Astrocyte (in vitro differentiated cells and primary cell): ENCODE data around the gene MTHFD1. TPM values are rescaled to one million over a fixed set of nuclear protein-coding genes. Genes with fewer than 3 reads are reported as not detected.
"Not testable (repeated sequence)": the region's sequence is repeated elsewhere in the genome, so short reads cannot be mapped to it uniquely, and the experiment has no call there.

ENCODE experiments used
- DNase-seq: peaks from one replicate; pipeline ENCODE4 v3.0.0-alpha.2; 2010; ENCODE audit warnings: low read depth
- FAIRE-seq: peaks from 2 replicates; lab custom pipeline; 2011; peaks lifted over from hg19 to GRCh38; lab: Jason Lieb, UNC
- H2AFZ ChIP-seq: 2 replicates; pipeline ENCODE4 v1.6.0; 2012; ENCODE audit warnings: low read depth, low read length, inconsistent platforms
- H3K27ac ChIP-seq: 2 replicates; pipeline ENCODE4 v1.5.1; 2011; ENCODE audit warnings: low read depth, low read length, inconsistent platforms
- H3K27me3 ChIP-seq: 2 replicates; pipeline ENCODE4 v1.6.0; 2011; ENCODE audit warnings: low read length, inconsistent platforms; ENCODE audit not compliant: insufficient read depth
- H3K36me3 ChIP-seq: 2 replicates; pipeline ENCODE4 v1.5.1; 2011; ENCODE audit warnings: low read length, inconsistent platforms; ENCODE audit not compliant: insufficient read depth
- H3K4me1 ChIP-seq: 2 replicates; pipeline ENCODE4 v1.5.1; 2011; ENCODE audit warnings: low read length, inconsistent platforms; ENCODE audit not compliant: insufficient read depth
- H3K4me2 ChIP-seq: 2 replicates; pipeline ENCODE4 v1.6.0; 2012; ENCODE audit warnings: low read length, inconsistent platforms
- H3K4me3 ChIP-seq: 2 replicates; pipeline ENCODE4 v1.5.1; 2011; ENCODE audit warnings: low read depth, mild to moderate bottlenecking, low read length, inconsistent platforms; ENCODE audit not compliant: insufficient read depth
- H3K79me2 ChIP-seq: 2 replicates; pipeline ENCODE4 v1.6.0; 2012; ENCODE audit warnings: mild to moderate bottlenecking, low read length, inconsistent platforms; ENCODE audit not compliant: insufficient read depth
- H3K9ac ChIP-seq: 2 replicates; pipeline ENCODE4 v1.6.0; 2012; ENCODE audit warnings: mild to moderate bottlenecking, low read length, inconsistent platforms
- H3K9me3 ChIP-seq: 2 replicates; pipeline ENCODE4 v1.5.1; 2012; ENCODE audit warnings: low read depth, mild to moderate bottlenecking, low read length, inconsistent platforms; ENCODE audit not compliant: insufficient read depth
- H4K20me1 ChIP-seq: 2 replicates; pipeline ENCODE4 v1.6.0; 2012; ENCODE audit warnings: low read length, inconsistent platforms; ENCODE audit not compliant: insufficient read depth
- H3K27ac Mint-ChIP-seq: one replicate; pipeline ENCODE4 v1.8.0; 2021; ENCODE audit warnings: mild to moderate bottlenecking, mixed read lengths; ENCODE audit not compliant: unreplicated experiment
- H3K27me3 Mint-ChIP-seq: one replicate; pipeline ENCODE4 v1.8.0; 2021; ENCODE audit warnings: low read depth, mixed read lengths; ENCODE audit not compliant: unreplicated experiment
- H3K36me3 Mint-ChIP-seq: one replicate; pipeline ENCODE4 v1.8.0; 2021; ENCODE audit warnings: low read depth, mixed read lengths; ENCODE audit not compliant: unreplicated experiment
- H3K4me1 Mint-ChIP-seq: one replicate; pipeline ENCODE4 v1.8.0; 2021; ENCODE audit warnings: low read depth, mixed read lengths; ENCODE audit not compliant: unreplicated experiment
- H3K4me3 Mint-ChIP-seq: one replicate; pipeline ENCODE4 v1.8.0; 2021; ENCODE audit warnings: mild to moderate bottlenecking, moderate library complexity, mixed read lengths; ENCODE audit not compliant: unreplicated experiment
- H3K9me3 Mint-ChIP-seq: one replicate; pipeline ENCODE4 v1.8.0; 2021; ENCODE audit warnings: mild to moderate bottlenecking, mixed read lengths; ENCODE audit not compliant: unreplicated experiment
- EZH2 ChIP-seq: IDR thresholded peaks from 2 replicates; pipeline ENCODE4 v1.6.1; 2012; ENCODE audit warnings: mild to moderate bottlenecking, low read length, inconsistent platforms; ENCODE audit not compliant: insufficient read depth
- total RNA-seq: library from RNA; stranded (reverse); gene quantifications from 2 replicates; pipeline ENCODE4 v1.2.1, GENCODE V29; 2021
- TF ChIP-seq, protein P1 (sequence below): IDR thresholded peaks from 2 replicates; pipeline ENCODE4 v1.5.1; 2011; ENCODE audit warnings: low read depth, mild to moderate bottlenecking, inconsistent platforms, low read length, moderate library complexity; ENCODE audit not compliant: insufficient read depth

The MTHFD1 gene
- total RNA-seq, 1 donor from 2014 or later, result 56.9 TPM

DNA sequence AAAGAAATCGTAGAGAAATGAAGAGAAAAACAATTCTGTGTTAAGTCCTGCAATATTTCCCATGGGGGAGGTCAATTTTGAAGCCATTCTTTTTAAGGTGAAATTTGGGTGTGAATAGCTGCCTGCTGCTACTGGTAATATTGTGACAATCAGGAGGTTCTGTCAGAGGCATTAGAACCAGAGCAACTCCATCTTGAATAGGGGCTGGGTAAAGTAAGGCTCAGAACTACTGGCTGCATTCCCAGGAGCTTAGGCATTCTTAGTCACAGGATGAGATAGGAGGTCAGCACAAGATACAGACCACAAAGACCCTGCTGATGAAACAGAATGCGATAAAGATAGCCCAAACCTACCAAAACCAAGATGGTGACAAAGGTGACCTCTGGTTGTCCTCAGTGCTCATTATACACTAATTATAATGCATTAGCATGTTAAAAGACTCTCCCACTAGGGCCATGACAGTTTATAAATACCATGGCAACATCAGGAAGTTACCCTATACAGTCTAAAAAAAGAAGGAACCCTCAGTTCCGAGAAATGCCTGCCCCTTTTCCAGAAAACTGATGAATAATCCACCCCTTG lies 24.8 kb upstream of the MTHFD1 start:
- peak overlapping the region; percentile 20 for H3K4me2 ChIP-seq
- no peak for TF ChIP-seq EZH2
- no peaks in the 10 kb centered on the region for H3K27me3 ChIP-seq
- H3K4me3 ChIP-seq, result no peak overlapping the region
- H3K9me3 ChIP-seq, result no peaks in the 10 kb centered on the region
- H3K27me3 Mint-ChIP-seq, result peaks cover 2% of the 10 kb centered on the region
- no peak overlapping the region for H3K9ac ChIP-seq
- H3K4me1 Mint-ChIP-seq, result peaks cover 13% of the 10 kb centered on the region
- no peaks in the 10 kb centered on the region for H3K36me3 ChIP-seq
- peaks cover 13% of the 10 kb centered on the region for H3K4me1 ChIP-seq
- peaks cover 2% of the 10 kb centered on the region for H3K36me3 Mint-ChIP-seq
- H4K20me1 ChIP-seq, result no peaks in the 10 kb centered on the region
- no peaks in the 10 kb centered on the region for H3K79me2 ChIP-seq
- peaks cover 2% of the 10 kb centered on the region for H3K9me3 Mint-ChIP-seq
- no peak overlapping the region for H3K4me3 Mint-ChIP-seq
- no peak for FAIRE-seq
- H3K27ac Mint-ChIP-seq, result peak overlapping the region; percentile 34
- no peak overlapping the region for H3K27ac ChIP-seq
- peak; percentile 65 for DNase-seq
- no peak overlapping the region for H2AFZ ChIP-seq

DNA sequence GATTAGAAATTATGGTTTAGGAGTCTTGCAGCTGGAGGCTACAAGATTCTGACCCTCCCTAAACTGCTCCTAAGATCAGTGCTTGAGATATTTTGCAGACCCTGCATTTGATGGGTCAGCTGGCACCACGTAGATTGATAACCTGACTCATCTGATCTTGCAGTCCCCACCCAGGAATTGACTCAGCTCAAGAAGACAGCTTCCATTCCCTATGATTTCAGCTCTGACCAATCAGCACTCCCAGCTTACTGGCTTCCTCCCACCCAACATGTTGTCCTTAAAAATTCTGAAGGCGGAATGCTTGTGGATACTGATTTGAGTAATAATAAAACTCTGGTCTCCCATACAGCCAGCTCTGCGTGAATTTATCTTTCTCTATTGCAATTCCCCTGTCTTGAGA lies 23.2 kb upstream of the MTHFD1 start:
- DNase-seq (peak; percentile 74), FAIRE-seq (no peak)
- Histone ChIP-seq H2AFZ (no peak overlapping the region), H3K4me2 (peak overlapping the region; percentile 38), H3K79me2 (no peaks in the 10 kb centered on the region), H3K27ac (no peak overlapping the region), H3K4me3 (no peak overlapping the region), H3K4me1 (peaks cover 13% of the 10 kb centered on the region), H3K36me3 (no peaks in the 10 kb centered on the region), H3K9me3 (no peaks in the 10 kb centered on the region), H4K20me1 (no peaks in the 10 kb centered on the region), H3K9ac (no peak overlapping the region), H3K27me3 (no peaks in the 10 kb centered on the region)
- H3K36me3 Mint-ChIP-seq, result peaks cover 2% of the 10 kb centered on the region
- H3K4me3 Mint-ChIP-seq, result no peak overlapping the region
- peaks cover 2% of the 10 kb centered on the region for H3K9me3 Mint-ChIP-seq
- H3K4me1 Mint-ChIP-seq, result peaks cover 13% of the 10 kb centered on the region
- no peak for TF ChIP-seq EZH2
- TF ChIP-seq, protein P1, sequence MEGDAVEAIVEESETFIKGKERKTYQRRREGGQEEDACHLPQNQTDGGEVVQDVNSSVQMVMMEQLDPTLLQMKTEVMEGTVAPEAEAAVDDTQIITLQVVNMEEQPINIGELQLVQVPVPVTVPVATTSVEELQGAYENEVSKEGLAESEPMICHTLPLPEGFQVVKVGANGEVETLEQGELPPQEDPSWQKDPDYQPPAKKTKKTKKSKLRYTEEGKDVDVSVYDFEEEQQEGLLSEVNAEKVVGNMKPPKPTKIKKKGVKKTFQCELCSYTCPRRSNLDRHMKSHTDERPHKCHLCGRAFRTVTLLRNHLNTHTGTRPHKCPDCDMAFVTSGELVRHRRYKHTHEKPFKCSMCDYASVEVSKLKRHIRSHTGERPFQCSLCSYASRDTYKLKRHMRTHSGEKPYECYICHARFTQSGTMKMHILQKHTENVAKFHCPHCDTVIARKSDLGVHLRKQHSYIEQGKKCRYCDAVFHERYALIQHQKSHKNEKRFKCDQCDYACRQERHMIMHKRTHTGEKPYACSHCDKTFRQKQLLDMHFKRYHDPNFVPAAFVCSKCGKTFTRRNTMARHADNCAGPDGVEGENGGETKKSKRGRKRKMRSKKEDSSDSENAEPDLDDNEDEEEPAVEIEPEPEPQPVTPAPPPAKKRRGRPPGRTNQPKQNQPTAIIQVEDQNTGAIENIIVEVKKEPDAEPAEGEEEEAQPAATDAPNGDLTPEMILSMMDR, result no peak
- H3K27me3 Mint-ChIP-seq, result peaks cover 2% of the 10 kb centered on the region
- peak overlapping the region; percentile 78 for H3K27ac Mint-ChIP-seq

DNA sequence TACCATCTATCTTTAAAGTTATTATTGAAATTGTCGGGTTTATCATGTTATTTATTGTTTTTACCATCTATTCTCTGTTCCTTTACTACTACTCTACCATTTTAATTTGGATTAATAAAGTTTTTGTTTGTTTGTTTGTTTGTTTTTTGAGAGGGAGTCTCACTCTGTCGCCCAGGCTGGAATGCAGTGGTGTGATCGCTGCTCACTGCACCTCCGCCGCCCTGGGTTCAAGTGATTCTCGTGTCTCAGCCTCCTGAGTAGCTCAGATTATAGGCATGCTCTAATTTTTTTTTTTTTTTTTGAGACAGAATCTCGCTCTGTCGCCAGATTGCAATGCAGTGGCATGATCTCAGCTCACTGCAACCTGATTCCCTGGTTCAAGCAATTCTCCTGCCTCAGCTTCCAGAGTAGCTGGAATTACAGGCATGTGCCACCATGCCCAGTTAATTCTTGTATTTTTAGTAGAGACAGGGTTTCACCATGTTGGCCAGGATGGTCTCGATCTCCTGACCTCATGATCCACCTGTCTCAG lies 22.7 kb upstream of the MTHFD1 start:
- H3K9ac ChIP-seq, H3K4me3 Mint-ChIP-seq, H3K27me3 Mint-ChIP-seq, H3K9me3 ChIP-seq, H3K36me3 ChIP-seq, H3K79me2 ChIP-seq, H3K36me3 Mint-ChIP-seq, FAIRE-seq, H3K9me3 Mint-ChIP-seq, H3K27me3 ChIP-seq, H3K4me3 ChIP-seq, H4K20me1 ChIP-seq, H3K27ac ChIP-seq, H2AFZ ChIP-seq: not testable (repeated sequence)
- Histone ChIP-seq H3K4me1 (peaks cover 13% of the 10 kb centered on the region), H3K4me2 (peak overlapping the region; percentile 38)
- H3K27ac Mint-ChIP-seq, result peak overlapping the region; percentile 78
- H3K4me1 Mint-ChIP-seq, result peaks cover 13% of the 10 kb centered on the region
- peak; percentile 8 for DNase-seq
